Left lung (tissue), 10 donors: ENCODE measurements around the gene CRTC1. TPM values are rescaled to one million over a fixed set of nuclear protein-coding genes. Genes with fewer than 3 reads are reported as not detected.

Experiments
- ATAC-seq: fragments of 200-7000 bp; cut with Tn5 transposase; one replicate; pipeline ENCODE4 v1.9.1; 2020; ENCODE audit warnings: moderate library complexity
- DNase-seq, 4 donors: peaks; one replicate each; pipeline ENCODE4 v3.0.0-alpha.2; 2013 to 2020
- H3K27ac ChIP-seq, 2 donors: fragments of 200-600 bp; sonication (generic) in 1 of 2; one replicate each; pipeline versions ENCODE4 v1.5.0 to v1.8.0; 2020 to 2021
- H3K27me3 ChIP-seq, 2 donors: fragments of 200-600 bp; sonication (generic) in 1 of 2; one replicate each; pipeline versions ENCODE4 v1.5.0 to v1.8.0; 2020 to 2021
- H3K36me3 ChIP-seq, 2 donors: fragments of 200-600 bp; sonication (generic) in 1 of 2; one replicate each; pipeline versions ENCODE4 v1.5.0 to v1.8.0; 2020 to 2021
- H3K4me1 ChIP-seq, 2 donors: fragments of 200-600 bp; one replicate each; pipeline ENCODE4 v1.8.0; 2021
- H3K4me3 ChIP-seq, 2 donors: fragments of 200-600 bp; sonication (generic) in 1 of 2; one replicate each; pipeline versions ENCODE4 v1.5.0 to v1.8.0; 2020 to 2021; ENCODE audit warnings: mild to moderate bottlenecking in 1 of 2
- H3K9me3 ChIP-seq, 2 donors: fragments of 200-600 bp; sonication (generic) in 1 of 2; one replicate each; pipeline versions ENCODE4 v1.5.0 to v1.8.0; 2020 to 2021
- CTCF ChIP-seq, 2 donors: fragments of 200-600 bp; sonication (generic) in 1 of 2; IDR thresholded peaks; one replicate each; pipeline versions ENCODE4 v1.5.0 to v1.8.0; 2021; ENCODE audit warnings: antibody characterized with exemption in 2 of 2
- intact Hi-C, 2 donors: fragments of 100-400 bp; cut with DNase I; formaldehyde crosslinking; loops; one replicate each; pipeline versions ENCODE4 v1.11.2 to v1.14.2; 2022
- polyA plus RNA-seq, 6 donors: library from polyadenylated mRNA; unstranded; fragments of 120-200 nt; gene quantifications; one replicate each; pipeline ENCODE4 v1.2.1, GENCODE V29; 2013; ENCODE audit not compliant: insufficient read length in 6 of 6
- total RNA-seq, 2 donors: library from RNA; stranded (reverse); fragmentation: NEBNext Ultra II Directional; extraction: Animal tissue kit (Norgen Biotek cat#: 25700); gene quantifications; one replicate each; pipeline ENCODE4 v1.2.1, GENCODE V29; 2021
- donor health status: DM: no; HTN: yes; CAD: no.
- donor health status: DM: no; HTN: no; CAD: no.

Gene CRTC1
- total and polyA plus RNA-seq, 8 donors: 11.3 to 23.9 (median 14.6) TPM

DNA sequence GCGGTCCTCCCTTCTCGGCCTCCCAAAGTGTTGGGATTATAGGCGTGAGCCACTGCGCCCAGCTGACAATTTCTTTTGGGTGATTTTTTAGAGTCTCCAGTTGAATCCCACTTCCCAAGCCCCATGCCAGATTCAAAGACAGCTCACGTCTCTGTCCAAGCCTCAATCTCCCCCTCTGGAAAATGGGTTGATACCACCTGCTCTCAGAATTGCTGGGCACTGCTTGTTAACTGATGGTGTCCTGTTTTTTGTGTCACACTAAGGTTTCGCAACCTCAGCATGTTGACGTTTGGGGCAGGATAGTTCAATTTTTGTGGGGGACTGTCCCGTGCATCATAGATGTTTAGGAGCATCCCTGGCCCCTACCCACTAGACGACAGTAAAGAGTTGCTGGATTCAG, 134.1 kb downstream of the CRTC1 start:
- ATAC-seq: no peak
- Histone ChIP-seq H3K27ac (no peak overlapping the region), H3K36me3 (no peaks in the 10 kb centered on the region), H3K4me3 (no peak overlapping the region), H3K4me1 (no peaks in the 10 kb centered on the region), H3K9me3 (no peaks in the 10 kb centered on the region), H3K27me3 (peaks cover 0 to 5% of the 10 kb centered on the region in 2 donors)
- TF ChIP-seq CTCF (IDR thresholded peaks at IDR 0.05): no peak
- DNase-seq: no peak
- intact Hi-C loops: no loop called here

DNA sequence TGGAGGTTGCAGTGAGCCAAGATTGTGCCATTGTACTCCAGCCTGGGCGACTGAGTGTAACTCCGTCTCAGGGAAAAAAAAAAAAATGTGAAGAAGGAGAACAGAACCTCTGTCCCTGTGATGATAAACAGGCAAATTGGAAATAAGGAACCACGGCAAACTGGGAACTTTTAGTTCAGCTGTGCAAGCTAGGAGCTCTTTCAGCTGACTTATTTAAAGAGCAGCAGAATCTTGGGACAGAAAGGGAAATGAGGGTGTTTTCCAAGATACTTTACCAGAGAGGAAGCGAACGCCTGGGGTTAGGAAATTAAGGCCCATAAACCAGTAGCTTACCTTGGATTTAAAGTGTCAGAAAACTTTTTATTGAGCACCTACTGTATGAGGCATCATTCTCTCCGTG, 145.3 kb downstream of the CRTC1 start:
- H3K4me1 ChIP-seq: peaks cover 4 to 16% of the 10 kb centered on the region in 2 donors
- ATAC-seq (no peak), DNase-seq (no peak)
- intact Hi-C loops: no loop called here
- no peak overlapping the region for H3K27ac ChIP-seq
- H3K36me3 ChIP-seq: no peaks in the 10 kb centered on the region
- peaks cover 0 to 6% of the 10 kb centered on the region in 2 donors for H3K27me3 ChIP-seq
- no peak overlapping the region for H3K4me3 ChIP-seq
- TF ChIP-seq CTCF (IDR thresholded peaks at IDR 0.05): no peak
- peaks cover 0 to 8% of the 10 kb centered on the region in 2 donors for H3K9me3 ChIP-seq

GRCh38 chr19:18830488-18830887, 147.0 kb downstream of the CRTC1 start:
- intact Hi-C loops: no loop called here

DNA sequence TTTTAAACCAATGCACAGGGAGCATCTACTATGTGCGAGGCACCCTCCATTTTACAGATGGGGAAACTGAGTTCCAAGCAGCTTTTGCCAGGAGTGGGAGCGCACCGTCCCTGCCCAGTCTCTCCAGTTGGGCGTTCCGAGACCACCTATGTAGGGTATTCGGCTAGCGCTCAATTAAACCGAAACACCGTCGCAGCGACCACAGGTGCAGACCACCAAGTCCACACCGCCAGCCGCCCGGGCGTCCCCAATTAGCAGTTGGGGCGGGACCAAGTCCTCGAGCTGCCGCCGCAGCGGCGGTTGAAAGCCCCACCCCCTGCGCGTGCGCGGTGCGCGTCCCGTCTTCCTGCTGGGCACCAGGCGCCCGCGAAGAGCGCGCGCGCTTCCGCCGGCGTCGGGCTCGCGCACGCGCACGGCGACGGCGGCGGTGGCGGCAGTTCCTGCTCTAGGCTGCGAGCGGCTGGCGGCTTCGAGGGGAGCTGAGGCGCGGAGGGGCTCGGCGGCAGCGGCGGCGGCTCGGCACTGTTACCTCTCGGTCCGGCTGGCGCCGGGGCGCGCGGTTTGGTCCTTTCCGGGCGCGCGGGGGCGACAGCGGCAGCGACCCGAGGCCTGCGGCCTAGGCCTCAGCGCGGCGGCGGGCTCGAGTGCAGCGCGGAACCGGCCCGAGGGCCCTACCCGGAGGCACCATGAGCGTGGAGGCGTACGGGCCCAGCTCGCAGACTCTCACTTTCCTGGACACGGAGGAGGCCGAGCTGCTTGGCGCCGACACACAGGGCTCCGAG, 148.2 kb downstream of the CRTC1 start, which contains the start of gene UPF1:
Gene UPF1, plus strand, starts transcription at position 436 of the 782 bp plus-strand sequence. Its CDS starts 251 bp downstream, at position 687.
- Histone ChIP-seq H3K27me3 (peaks cover 0 to 6% of the 10 kb centered on the region in 2 donors), H3K36me3 (peaks cover 0 to 9% of the 10 kb centered on the region in 2 donors), H3K9me3 (peaks cover 0 to 7% of the 10 kb centered on the region in 2 donors), H3K4me1 (peaks cover 23 to 45% of the 10 kb centered on the region in 2 donors), H3K27ac (peak within 1 kb of the TSS; percentile 85), H3K4me3 (peak within 1 kb of the TSS; percentile 88 to 93)
- intact Hi-C loops: no loop called here
- TF ChIP-seq CTCF (IDR thresholded peaks at IDR 0.05): no peak
- ATAC-seq (peak; percentile 87), DNase-seq (peak; percentile 91 to 100 (median 98))

More at GRCh38 chr19:18830488-18830887, 147.0 kb downstream of the CRTC1 start:
- Histone ChIP-seq H3K27me3 (peaks cover 0 to 6% of the 10 kb centered on the region in 2 donors), H3K36me3 (peaks cover 0 to 5% of the 10 kb centered on the region in 2 donors), H3K4me3 (no peak overlapping the region), H3K27ac (no peak overlapping the region), H3K4me1 (peaks cover 16 to 33% of the 10 kb centered on the region in 2 donors), H3K9me3 (peaks cover 0 to 8% of the 10 kb centered on the region in 2 donors)
- DNase-seq: no peak
- TF ChIP-seq CTCF (IDR thresholded peaks at IDR 0.05): no peak
- ATAC-seq: no peak

Other genes starting within 250 kb of the CRTC1 start
- gene ISYNA1, start 245.5 kb upstream of the CRTC1 start, total RNA-seq: 10 to 100 TPM; 22.8 to 43.9 TPM
- 100 to 1,000 TPM; 110 to 159 (median 125) TPM for gene ISYNA1, start 245.5 kb upstream of the CRTC1 start, polyA plus RNA-seq
- gene ELL, start 161.6 kb upstream of the CRTC1 start, total RNA-seq: 10 to 100 TPM; 13.3 to 22.9 TPM
- gene ELL, start 161.6 kb upstream of the CRTC1 start, polyA plus RNA-seq: 10 to 100 TPM in 1 of 6 donors, 1 to 10 TPM in 5; 8.5 to 10.1 (median 9.7) TPM
- 100 to 1,000 TPM; 176 to 195 TPM for gene FKBP8, start 140.1 kb upstream of the CRTC1 start, total RNA-seq
- 100 to 1,000 TPM; 191 to 232 (median 218) TPM for gene FKBP8, start 140.1 kb upstream of the CRTC1 start, polyA plus RNA-seq
- 10 to 100 TPM; 68.9 to 86.2 TPM for gene KXD1, start 125.8 kb upstream of the CRTC1 start, total RNA-seq
- gene KXD1, start 125.8 kb upstream of the CRTC1 start, polyA plus RNA-seq: 10 to 100 TPM; 65.6 to 79.7 (median 70.3) TPM
- gene UBA52, start 111.8 kb upstream of the CRTC1 start, total RNA-seq: 100 to 1,000 TPM; 922 to 971 TPM
- gene UBA52, start 111.8 kb upstream of the CRTC1 start, polyA plus RNA-seq: 1,000 to 10,000 TPM in 1 of 6 donors, 100 to 1,000 TPM in 5; 875 to 1,008 (median 931) TPM
- gene REX1BD, start 94.9 kb upstream of the CRTC1 start, total RNA-seq: 10 to 100 TPM; 51.7 to 52.1 TPM
- 10 to 100 TPM; 20.4 to 42.9 (median 27.6) TPM for gene REX1BD, start 94.9 kb upstream of the CRTC1 start, polyA plus RNA-seq
- 10 to 100 TPM; 22.5 to 44.7 TPM for gene CRLF1, start 76.9 kb upstream of the CRTC1 start, total RNA-seq
- gene CRLF1, start 76.9 kb upstream of the CRTC1 start, polyA plus RNA-seq: 100 to 1,000 TPM; 210 to 328 (median 252) TPM
- gene TMEM59L, start 70.8 kb upstream of the CRTC1 start, total RNA-seq: 1 to 10 TPM; 1.6 to 4.9 TPM
- 10 to 100 TPM; 31.8 to 41.9 (median 34.8) TPM for gene TMEM59L, start 70.8 kb upstream of the CRTC1 start, polyA plus RNA-seq
- 10 to 100 TPM in 1 of 2 donors, 1 to 10 TPM in 1; 9.0 to 10.4 TPM for gene KLHL26, start 46.7 kb upstream of the CRTC1 start, total RNA-seq
- gene KLHL26, start 46.7 kb upstream of the CRTC1 start, polyA plus RNA-seq: 1 to 10 TPM; 4.3 to 7.1 (median 5.9) TPM
- gene COMP, start 107.6 kb downstream of the CRTC1 start, total RNA-seq: 10 to 100 TPM in 1 of 2 donors, 1 to 10 TPM in 1; 1.9 to 47.7 TPM
- under 1 TPM in 3 of 6 donors, not detected in 3; 0.23 to 0.26 (median 0.24) TPM for gene COMP, start 107.6 kb downstream of the CRTC1 start, polyA plus RNA-seq
- gene UPF1, start 148.3 kb downstream of the CRTC1 start, total RNA-seq: 10 to 100 TPM; 66.9 to 80.9 TPM
- gene UPF1, start 148.3 kb downstream of the CRTC1 start, polyA plus RNA-seq: 10 to 100 TPM; 49.1 to 55.9 (median 55.0) TPM
- gene CERS1, start 212.5 kb downstream of the CRTC1 start, total RNA-seq: under 1 TPM; 0.20 to 0.24 TPM
- 1 to 10 TPM; 3.2 to 4.0 (median 3.6) TPM for gene CERS1, start 212.5 kb downstream of the CRTC1 start, polyA plus RNA-seq
- 100 to 1,000 TPM; 196 to 226 TPM for gene COPE, start 235.7 kb downstream of the CRTC1 start, total RNA-seq
- gene COPE, start 235.7 kb downstream of the CRTC1 start, polyA plus RNA-seq: 100 to 1,000 TPM in 3 of 6 donors, 10 to 100 TPM in 3; 81.1 to 114 (median 98.9) TPM
- gene DDX49, start 236.0 kb downstream of the CRTC1 start, total RNA-seq: 10 to 100 TPM; 33.5 to 40.7 TPM
- gene DDX49, start 236.0 kb downstream of the CRTC1 start, polyA plus RNA-seq: 10 to 100 TPM; 38.9 to 51.8 (median 45.9) TPM